A549 (cell line): ENCODE results near the gene KRT13.

Source experiments
- CBX8 ChIP-seq: fragments of 200-600 bp; sonication (generic); IDR thresholded peaks from 2 replicates; pipeline ENCODE4 v1.6.1; 2016
- JUN ChIP-seq, 2 experiments: fragments of >200 bp; sonication (Bioruptor Twin); formaldehyde crosslinking; IDR thresholded peaks; 2 replicates in 1 of 2; 3 replicates in 1 of 2; pipeline ENCODE4 v1.6.1; 2016 to 2017
- MAFK ChIP-seq: fragments of 450-650 bp; IDR thresholded peaks from 2 replicates; pipeline ENCODE4 v1.6.1; 2014; ENCODE audit not compliant: partially characterized antibody
- TF ChIP-seq, protein P1 (sequence below): fragments of >200 bp; sonication (Bioruptor Twin); formaldehyde crosslinking; IDR thresholded peaks from 3 replicates; pipeline ENCODE4 v1.5.1; 2016

DNA sequence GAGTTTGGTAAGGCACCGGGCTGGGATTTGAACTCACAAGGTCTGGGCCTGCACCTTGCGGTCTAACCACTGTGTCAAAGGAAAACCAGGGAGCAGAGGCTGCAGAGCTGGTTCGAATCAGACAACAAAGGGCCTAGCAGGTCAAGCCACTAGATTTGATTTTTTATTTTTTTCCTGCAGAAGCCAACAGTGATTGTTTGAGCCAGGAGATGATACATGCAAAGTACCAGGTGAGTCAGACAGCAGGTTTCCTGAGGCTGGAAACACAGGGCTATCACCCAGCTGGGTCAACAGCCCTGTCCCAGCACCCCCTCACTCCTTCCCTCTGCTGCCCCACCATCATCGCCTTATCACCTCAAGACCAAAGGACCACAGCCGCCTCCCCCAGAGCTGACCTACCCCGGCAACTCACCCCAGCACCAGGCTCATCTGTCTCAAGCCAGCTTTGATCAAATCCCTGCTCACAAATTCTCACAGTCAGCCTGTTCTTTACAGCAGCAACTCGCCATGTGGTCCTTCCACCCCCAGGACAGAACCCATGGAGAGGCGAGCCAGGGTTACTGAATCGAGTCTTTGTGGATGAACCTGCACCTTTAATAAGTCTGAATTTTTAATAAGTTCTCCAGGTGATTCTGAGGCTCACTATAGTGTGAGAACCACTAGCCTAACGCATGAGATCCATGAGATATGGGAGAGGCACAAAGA, 35.7 kb upstream of the KRT13 start:
- TF ChIP-seq MAFK, result no peak
- TF ChIP-seq JUN (IDR thresholded peaks at IDR 0.05), result no peak
- TF ChIP-seq, protein P1, sequence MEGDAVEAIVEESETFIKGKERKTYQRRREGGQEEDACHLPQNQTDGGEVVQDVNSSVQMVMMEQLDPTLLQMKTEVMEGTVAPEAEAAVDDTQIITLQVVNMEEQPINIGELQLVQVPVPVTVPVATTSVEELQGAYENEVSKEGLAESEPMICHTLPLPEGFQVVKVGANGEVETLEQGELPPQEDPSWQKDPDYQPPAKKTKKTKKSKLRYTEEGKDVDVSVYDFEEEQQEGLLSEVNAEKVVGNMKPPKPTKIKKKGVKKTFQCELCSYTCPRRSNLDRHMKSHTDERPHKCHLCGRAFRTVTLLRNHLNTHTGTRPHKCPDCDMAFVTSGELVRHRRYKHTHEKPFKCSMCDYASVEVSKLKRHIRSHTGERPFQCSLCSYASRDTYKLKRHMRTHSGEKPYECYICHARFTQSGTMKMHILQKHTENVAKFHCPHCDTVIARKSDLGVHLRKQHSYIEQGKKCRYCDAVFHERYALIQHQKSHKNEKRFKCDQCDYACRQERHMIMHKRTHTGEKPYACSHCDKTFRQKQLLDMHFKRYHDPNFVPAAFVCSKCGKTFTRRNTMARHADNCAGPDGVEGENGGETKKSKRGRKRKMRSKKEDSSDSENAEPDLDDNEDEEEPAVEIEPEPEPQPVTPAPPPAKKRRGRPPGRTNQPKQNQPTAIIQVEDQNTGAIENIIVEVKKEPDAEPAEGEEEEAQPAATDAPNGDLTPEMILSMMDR, result no peak
- TF ChIP-seq CBX8, result no peak
